ENCODE data around the gene RAI14. TPM values are rescaled to one million over a fixed set of nuclear protein-coding genes. Genes with fewer than 3 reads are reported as not detected.
A peak's percentile ranks its signal among the peaks of the same experiment; 100 is the strongest.
"Not testable (repeated sequence)": the region's sequence is repeated elsewhere in the genome, so short reads cannot be mapped to it uniquely, and the experiment has no call there.

RAI14 gene
- total RNA-seq, 3 donors from 2014 or later: 12.5 to 38.7 (median 22.4) TPM

- no peak for DNase-seq (ENCODE audit: low spot score in 2 of 2)
- H3K36me3 ChIP-seq: no peaks in the 10 kb centered on the region
- H3K4me1 ChIP-seq: no peaks in the 10 kb centered on the region
- intact Hi-C loops (cut with DNase I; ENCODE audit: low total_unique reads): no loop called here
- H3K27ac ChIP-seq: no peak overlapping the region
- TF ChIP-seq POLR2A (IDR thresholded peaks at IDR 0.05): no peak
- no peak for TF ChIP-seq POLR2AphosphoS5 (IDR thresholded peaks at IDR 0.05)
- TF ChIP-seq CTCF (IDR thresholded peaks at IDR 0.05): no peak
- no peaks in the 10 kb centered on the region for H3K9me3 ChIP-seq
- no peak overlapping the region for H3K4me3 ChIP-seq
- H3K27me3 ChIP-seq: no peaks in the 10 kb centered on the region
These were observed 171.7 kb downstream of the RAI14 start for GRCh38 chr5:34827588-34828506.

GRCh38 chr5:34830827-34831226, 174.7 kb downstream of the RAI14 start:
- intact Hi-C loops (cut with DNase I; ENCODE audit: low total_unique reads); H3K36me3 ChIP-seq; H3K27ac ChIP-seq; H3K4me1 ChIP-seq; H3K9me3 ChIP-seq; DNase-seq (ENCODE audit: low spot score in 2 of 2); H3K27me3 ChIP-seq; H3K4me3 ChIP-seq: not testable (repeated sequence)

GRCh38 chr5:34831303-34831702, 175.2 kb downstream of the RAI14 start:
- H3K27me3 ChIP-seq: no peaks in the 10 kb centered on the region
- H3K36me3 ChIP-seq: no peaks in the 10 kb centered on the region
- DNase-seq (ENCODE audit: low spot score in 2 of 2): no peak
- no peaks in the 10 kb centered on the region for H3K9me3 ChIP-seq
- no peak overlapping the region for H3K27ac ChIP-seq
- TF ChIP-seq POLR2AphosphoS5 (IDR thresholded peaks at IDR 0.05): no peak
- no peak for TF ChIP-seq POLR2A (IDR thresholded peaks at IDR 0.05)
- TF ChIP-seq CTCF (IDR thresholded peaks at IDR 0.05): no peak
- intact Hi-C loops (cut with DNase I; ENCODE audit: low total_unique reads): no loop called here
- H3K4me3 ChIP-seq: no peak overlapping the region
- H3K4me1 ChIP-seq: no peaks in the 10 kb centered on the region

- Histone ChIP-seq H3K36me3 (no peaks in the 10 kb centered on the region), H3K27me3 (no peaks in the 10 kb centered on the region), H3K4me3 (no peak overlapping the region), H3K4me1 (no peaks in the 10 kb centered on the region), H3K27ac (no peak overlapping the region), H3K9me3 (no peaks in the 10 kb centered on the region)
- intact Hi-C loops (cut with DNase I; ENCODE audit: low total_unique reads): no loop called here
- no peak for DNase-seq (ENCODE audit: low spot score in 2 of 2)
- TF ChIP-seq POLR2A (IDR thresholded peaks at IDR 0.05) (no peak), POLR2AphosphoS5 (IDR thresholded peaks at IDR 0.05) (no peak)
These were observed 176.4 kb downstream of the RAI14 start for GRCh38 chr5:34832568-34832967.

- Histone ChIP-seq H3K27me3 (no peaks in the 10 kb centered on the region), H3K36me3 (no peaks in the 10 kb centered on the region), H3K4me1 (no peaks in the 10 kb centered on the region), H3K9me3 (no peaks in the 10 kb centered on the region), H3K4me3 (no peak overlapping the region), H3K27ac (no peak overlapping the region)
- TF ChIP-seq POLR2A (IDR thresholded peaks at IDR 0.05) (no peak), CTCF (IDR thresholded peaks at IDR 0.05) (no peak), POLR2AphosphoS5 (IDR thresholded peaks at IDR 0.05) (no peak)
- no peak for DNase-seq (ENCODE audit: low spot score in 2 of 2)
- intact Hi-C loops (cut with DNase I; ENCODE audit: low total_unique reads): no loop called here
These were observed 177.0 kb downstream of the RAI14 start for GRCh38 chr5:34833090-34833489.

GRCh38 chr5:34833976-34834793, 178.1 kb downstream of the RAI14 start:
- no peak for DNase-seq (ENCODE audit: low spot score in 2 of 2)
- Histone ChIP-seq H3K9me3 (no peaks in the 10 kb centered on the region), H3K4me3 (no peak overlapping the region), H3K27me3 (no peaks in the 10 kb centered on the region), H3K36me3 (no peaks in the 10 kb centered on the region), H3K27ac (peak overlapping the region in 1 of 2 donors; percentile 60), H3K4me1 (no peaks in the 10 kb centered on the region)
- no peak for TF ChIP-seq CTCF (IDR thresholded peaks at IDR 0.05)
- TF ChIP-seq POLR2AphosphoS5 (IDR thresholded peaks at IDR 0.05): peak in 2 of 3 donors; percentile 51 to 63
- intact Hi-C loops (cut with DNase I; ENCODE audit: low total_unique reads): no loop called here
